Middle frontal gyrus (tissue), 1 donor: Measurements from ENCODE around the gene AP1G1.
"Not testable (repeated sequence)": the region's sequence is repeated elsewhere in the genome, so short reads cannot be mapped to it uniquely, and the experiment has no call there.

ENCODE experiments used
- DNase-seq: peaks from one replicate; pipeline ENCODE4 v3.0.0-alpha.2; 2015; ENCODE audit warnings: low spot score; ENCODE audit errors: extremely low spot score

AP1G1 gene

GRCh38 chr16:71808593-71809459 is at the start of gene AP1G1:
AP1G1 (minus strand) TSS chr16:71808834; CDS start chr16:71789479, 19,355 bp downstream.
- DNase-seq, result peak; percentile 91

GRCh38 chr16:71855937-71856662 is 47.5 kb upstream of the AP1G1 start:
- DNase-seq, result no peak

- DNase-seq, result no peak
These were observed 45.8 kb upstream of the AP1G1 start for GRCh38 chr16:71854369-71854948.

- DNase-seq, result no peak
These were observed 44.8 kb upstream of the AP1G1 start for GRCh38 chr16:71853413-71853812.

GRCh38 chr16:71852561-71852960 is 43.9 kb upstream of the AP1G1 start:
- DNase-seq, result no peak

- no peak for DNase-seq
These were observed 43.5 kb upstream of the AP1G1 start for GRCh38 chr16:71852158-71852557.

- no peak for DNase-seq
These were observed 43.1 kb upstream of the AP1G1 start for GRCh38 chr16:71851746-71852145.

GRCh38 chr16:71848622-71849021 is 40.0 kb upstream of the AP1G1 start:
- DNase-seq, result no peak

GRCh38 chr16:71847096-71847495 is 38.5 kb upstream of the AP1G1 start:
- DNase-seq, result no peak

GRCh38 chr16:71846431-71846830 is 37.8 kb upstream of the AP1G1 start:
- DNase-seq, result no peak

- peak; percentile 66 for DNase-seq
These were observed 37.2 kb upstream of the AP1G1 start, which contains the start of gene ATXN1L for GRCh38 chr16:71845639-71846430. ATXN1L (plus strand) TSS chr16:71845976; CDS start chr16:71849741, 3,765 bp downstream.

GRCh38 chr16:71843572-71843971 is 34.9 kb upstream of the AP1G1 start:
- DNase-seq, result no peak

GRCh38 chr16:71840052-71840451 is 31.4 kb upstream of the AP1G1 start:
- DNase-seq, result no peak

GRCh38 chr16:71837150-71837549 is 28.5 kb upstream of the AP1G1 start:
- DNase-seq, result no peak

GRCh38 chr16:71834291-71834690 is 25.7 kb upstream of the AP1G1 start:
- no peak for DNase-seq

GRCh38 chr16:71832112-71832511 is 23.5 kb upstream of the AP1G1 start:
- not testable (repeated sequence) for DNase-seq

GRCh38 chr16:71831698-71832097 is 23.1 kb upstream of the AP1G1 start:
- DNase-seq, result not testable (repeated sequence)

GRCh38 chr16:71830359-71830758 is 21.7 kb upstream of the AP1G1 start:
- no peak for DNase-seq

- DNase-seq, result no peak
These were observed 17.9 kb upstream of the AP1G1 start for GRCh38 chr16:71826533-71827017.

- not testable (repeated sequence) for DNase-seq
These were observed 8.5 kb upstream of the AP1G1 start for GRCh38 chr16:71817155-71817500.

GRCh38 chr16:71811261-71811803 is 2.7 kb upstream of the AP1G1 start:
- no peak for DNase-seq
